ENCODE results near the gene PPARG.
"Not testable (repeated sequence)": the region's sequence is repeated elsewhere in the genome, so short reads cannot be mapped to it uniquely, and the experiment has no call there.

Gene PPARG

DNA sequence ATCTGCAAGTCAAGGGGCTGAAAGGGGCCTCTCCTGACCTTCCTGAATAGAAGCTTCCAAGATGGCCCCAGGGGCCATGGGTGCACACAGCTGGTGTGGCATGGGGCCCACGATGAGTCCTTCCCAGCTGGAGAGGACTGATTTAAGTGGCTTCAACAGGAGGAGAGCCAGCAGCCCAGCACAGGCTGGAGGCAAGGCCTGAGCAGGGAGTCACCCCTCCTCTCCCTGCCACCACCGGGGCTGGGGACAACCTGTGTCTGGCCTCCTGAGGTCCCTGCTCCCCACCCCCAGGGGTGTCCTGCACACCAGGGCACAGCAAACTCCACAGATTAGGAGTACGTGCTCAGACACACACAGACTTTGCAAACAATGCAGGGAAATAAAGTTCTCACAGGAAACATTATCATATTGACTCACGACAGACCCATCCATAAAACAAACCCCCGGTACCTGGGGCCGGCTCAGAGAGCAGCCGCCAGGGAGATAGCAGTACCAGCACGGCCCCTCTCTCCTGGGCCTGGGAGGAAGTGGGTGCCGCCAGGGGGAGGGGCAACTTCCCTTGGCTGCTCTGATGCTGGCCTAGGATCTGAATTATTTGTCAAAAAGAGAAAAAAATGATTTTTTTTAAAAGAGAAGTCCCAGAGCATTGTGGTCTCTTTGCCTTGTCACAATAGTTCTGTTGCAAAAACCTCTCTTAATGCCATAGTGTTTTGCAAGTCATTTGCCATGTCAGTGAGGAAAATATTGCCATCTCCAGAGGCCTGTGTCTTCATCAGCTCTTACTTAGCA is 173.5 kb downstream of the PPARG start:
- DNase-seq (ENCODE audit: low spot score) = no peak

DNA sequence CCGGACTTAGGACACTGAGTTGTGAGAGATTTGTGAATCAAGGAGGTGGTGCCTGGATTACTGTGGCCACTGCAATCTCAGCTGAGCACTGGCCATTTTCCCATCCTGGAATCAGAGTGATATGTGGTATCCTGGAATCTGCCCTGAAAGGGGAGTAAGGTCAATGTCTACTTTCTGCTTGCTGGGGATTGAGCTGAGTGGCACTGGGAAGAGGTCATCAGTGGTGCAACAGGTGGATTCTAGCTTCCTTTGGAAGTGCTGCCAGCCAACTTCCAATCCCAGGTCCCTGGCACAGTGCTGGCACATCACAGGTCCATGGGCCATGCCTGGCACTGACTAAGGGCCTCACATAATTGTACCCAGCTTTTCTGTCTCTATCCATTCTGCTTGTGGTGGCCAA is 174.8 kb downstream of the PPARG start:
- no peak for DNase-seq (ENCODE audit: low spot score)

DNA sequence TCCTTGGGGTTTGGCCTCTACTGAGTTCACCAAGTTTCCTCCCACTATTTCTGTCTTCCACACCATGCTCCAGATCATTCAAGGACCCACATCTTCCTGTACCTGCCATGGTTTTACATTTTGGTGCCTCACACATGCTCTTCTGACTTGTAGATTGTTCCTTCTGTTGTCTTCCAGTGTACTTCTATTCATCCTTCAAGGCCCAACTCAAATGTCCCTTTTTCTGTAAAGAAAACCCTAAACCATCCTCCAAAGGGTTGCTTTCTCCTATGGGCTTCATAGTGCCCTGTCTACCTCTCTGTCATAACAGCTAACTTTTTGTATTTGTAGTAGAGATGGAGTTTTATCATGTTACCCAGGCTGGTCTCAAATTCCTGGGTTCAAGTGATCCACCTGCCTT is 175.3 kb downstream of the PPARG start:
- no peak for DNase-seq (ENCODE audit: low spot score)

DNA sequence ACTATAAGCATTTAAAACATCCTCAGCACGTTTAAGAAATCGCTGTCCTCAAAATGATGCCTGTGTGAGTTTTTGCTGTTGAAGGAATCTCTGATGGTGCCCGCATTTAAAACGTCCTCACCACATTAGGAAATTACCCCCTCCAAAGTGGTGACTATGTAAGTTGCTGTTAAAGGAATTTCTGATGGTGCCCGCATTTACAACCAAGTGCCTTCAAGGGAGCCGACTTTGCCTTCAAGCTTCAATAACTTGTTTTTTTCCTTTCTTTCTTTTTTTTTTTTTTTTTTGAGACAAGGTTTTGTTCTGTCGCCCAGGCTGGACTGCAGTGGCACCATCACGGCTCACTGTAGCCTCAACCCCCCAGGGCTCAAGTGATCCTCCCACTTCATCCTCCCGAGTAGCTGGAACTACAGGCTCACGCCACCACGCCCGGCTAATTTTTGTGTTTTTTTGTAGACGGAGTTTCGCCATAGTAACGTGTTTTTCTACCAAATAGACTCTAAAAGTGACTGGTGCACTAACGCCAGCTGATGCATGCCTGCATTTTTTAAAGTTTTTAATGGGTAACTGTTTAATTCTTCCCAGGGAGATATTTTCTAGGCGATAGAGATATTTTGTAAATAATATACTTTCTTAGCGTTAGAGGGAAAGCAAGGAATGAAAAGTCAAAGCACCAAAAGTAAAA is 176.4 kb downstream of the PPARG start:
- no peak for DNase-seq (ENCODE audit: low spot score)

DNA sequence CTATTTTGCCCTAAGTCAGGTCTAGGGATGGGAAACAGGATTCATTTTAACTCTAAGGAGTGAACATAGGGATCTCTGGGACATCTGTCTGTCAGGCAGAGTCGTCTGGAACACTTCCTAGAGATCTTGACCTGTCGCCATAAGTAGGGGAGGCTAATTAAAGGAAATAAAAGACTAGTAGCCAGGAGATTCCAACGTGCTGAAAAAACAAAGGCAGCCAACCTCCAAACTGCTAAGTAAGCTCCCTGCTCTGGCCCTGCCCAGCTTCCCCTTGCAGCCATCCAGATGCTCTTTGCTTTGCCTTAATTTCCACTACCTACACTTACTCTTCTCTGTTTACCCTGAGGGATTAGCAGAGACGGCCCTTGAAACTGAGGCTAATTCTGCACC is 177.0 kb downstream of the PPARG start:
- no peak for DNase-seq (ENCODE audit: low spot score)

DNA sequence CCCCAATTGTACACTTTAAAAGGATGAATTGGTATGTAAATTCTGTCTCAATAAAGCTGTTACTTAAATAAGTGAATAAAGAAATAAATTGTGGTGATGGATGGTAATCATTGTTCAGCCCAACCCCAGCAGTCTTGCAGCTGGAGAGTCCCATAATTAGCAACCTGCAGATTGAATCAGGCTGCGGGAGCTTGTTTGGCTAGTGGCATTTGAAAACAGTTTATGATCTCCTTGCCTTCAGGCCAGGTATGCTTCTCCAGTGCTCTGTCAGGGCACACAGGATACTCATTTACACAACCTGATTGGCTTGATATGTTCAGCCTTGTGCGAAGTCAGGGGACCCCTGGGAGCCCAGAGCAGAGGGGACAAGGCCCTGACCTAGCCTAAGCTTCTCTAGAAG is 178.9 kb downstream of the PPARG start:
- DNase-seq (ENCODE audit: low spot score) = no peak

DNA sequence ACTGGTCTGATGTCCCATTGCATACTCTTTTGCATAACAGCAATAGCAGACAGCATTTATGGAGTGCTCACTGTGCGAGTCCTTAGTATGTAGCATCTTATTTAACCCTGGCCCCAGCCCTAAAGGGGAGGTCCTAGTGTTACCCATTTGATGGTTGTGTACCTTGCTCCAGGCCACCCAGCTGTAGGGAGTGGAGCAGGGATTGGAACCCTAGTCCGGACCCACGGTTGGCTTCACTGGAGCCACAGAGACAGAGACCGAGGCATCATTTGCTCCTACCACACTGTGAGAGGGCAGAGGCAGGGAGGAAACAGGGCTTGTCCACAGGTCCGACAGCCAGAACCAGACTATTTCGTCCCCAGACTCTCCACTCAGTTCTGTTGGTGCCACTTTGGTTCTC is 179.4 kb downstream of the PPARG start:
- no peak for DNase-seq (ENCODE audit: low spot score)

DNA sequence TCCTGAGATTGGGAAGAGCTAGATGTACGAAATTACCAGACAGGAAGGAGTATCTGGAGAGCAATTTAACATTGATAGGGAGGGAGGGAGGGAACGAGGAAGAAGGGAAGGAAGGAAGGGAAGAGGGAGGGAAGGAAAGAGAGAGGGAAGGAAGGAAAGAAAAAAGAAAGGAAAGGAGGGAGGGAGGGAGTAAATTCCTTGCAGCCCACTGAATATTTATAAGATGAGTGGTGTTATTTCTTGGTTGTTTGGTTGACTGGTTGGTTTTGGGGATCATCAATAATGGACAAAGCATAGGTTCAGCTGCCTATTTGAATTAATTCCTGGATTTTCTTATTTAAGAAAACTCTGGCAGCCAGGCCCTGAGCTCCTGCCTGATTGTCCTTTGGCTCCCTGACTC is 179.9 kb downstream of the PPARG start:
- no peak for DNase-seq (ENCODE audit: low spot score)

DNA sequence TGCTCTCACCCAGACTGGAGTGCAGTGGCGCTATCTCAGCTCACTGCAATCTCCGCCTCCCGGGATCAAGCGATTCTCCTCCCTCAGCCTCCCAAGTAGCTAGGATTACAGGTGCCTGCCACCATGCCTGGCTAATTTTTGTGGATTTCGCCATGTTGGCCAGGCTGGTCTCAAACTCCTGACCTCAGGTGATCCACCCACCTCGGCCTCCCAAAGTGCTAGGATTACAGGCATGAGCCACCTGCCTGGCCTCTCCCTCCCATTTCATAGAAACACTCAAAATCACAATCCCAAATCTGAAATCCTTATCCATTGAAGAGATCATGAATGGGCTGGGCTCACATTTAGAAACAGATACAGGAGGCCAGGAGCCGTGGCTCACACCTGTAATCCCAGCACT is 180.4 kb downstream of the PPARG start:
- DNase-seq (ENCODE audit: low spot score) = not testable (repeated sequence)

DNA sequence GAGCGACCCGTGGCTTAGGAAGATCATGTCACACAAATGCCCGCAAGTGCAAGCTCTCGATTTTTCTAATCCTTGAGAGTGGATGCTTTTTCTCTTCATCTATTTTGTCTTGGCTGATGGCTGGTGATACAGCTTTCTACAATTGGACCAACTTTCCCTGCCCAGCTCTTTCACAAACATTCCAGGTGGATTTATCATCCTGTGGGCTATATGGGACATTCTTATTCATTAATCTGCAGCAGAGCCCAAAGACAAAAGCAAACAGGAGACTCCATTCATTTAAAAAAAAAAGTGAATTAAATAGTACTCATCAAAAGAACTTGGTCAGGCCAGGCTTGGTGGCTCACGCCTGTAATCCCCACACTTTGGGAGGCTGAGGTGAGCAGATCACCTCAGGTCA is 181.2 kb downstream of the PPARG start:
- DNase-seq (ENCODE audit: low spot score) = no peak

DNA sequence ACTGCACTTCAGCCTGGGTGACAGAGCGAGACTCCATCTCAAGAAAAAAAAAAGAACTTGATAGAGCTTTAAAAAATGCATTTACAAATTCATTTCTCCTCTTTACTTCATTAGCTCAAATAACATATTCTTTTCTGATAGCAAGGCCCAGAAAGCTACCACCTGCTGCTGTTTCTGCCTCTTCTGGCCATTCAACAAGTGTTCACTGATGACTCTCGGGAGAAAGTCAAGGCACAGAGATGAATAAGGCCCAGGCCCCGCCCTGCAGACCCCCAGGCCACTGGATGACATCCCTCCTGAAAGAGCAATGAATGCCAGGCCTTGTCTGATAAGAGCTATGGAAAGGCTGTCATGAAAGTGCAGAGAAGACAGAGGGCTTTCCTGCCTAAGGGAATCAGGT is 181.8 kb downstream of the PPARG start:
- DNase-seq (ENCODE audit: low spot score) = no peak

DNA sequence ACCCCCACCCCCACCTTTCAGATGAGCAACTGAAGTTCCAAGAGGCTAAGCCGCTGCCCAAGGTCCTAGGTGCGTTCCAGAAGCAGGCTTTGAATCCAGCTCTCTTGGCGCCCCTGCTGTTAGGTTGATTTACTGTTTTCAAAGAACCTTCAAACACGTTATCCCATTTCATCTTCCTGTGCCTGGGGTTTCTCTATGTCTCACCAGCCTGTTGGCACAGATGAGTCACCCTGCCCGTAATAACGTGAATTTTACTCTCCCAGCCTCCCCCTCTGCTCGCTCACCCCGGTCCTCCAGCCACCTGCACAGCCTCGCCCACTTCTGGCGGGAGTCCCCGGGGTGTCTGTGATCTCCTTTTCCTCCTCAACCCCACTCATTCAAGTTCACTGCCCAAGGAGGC is 182.4 kb downstream of the PPARG start:
- DNase-seq (ENCODE audit: low spot score) = no peak

DNA sequence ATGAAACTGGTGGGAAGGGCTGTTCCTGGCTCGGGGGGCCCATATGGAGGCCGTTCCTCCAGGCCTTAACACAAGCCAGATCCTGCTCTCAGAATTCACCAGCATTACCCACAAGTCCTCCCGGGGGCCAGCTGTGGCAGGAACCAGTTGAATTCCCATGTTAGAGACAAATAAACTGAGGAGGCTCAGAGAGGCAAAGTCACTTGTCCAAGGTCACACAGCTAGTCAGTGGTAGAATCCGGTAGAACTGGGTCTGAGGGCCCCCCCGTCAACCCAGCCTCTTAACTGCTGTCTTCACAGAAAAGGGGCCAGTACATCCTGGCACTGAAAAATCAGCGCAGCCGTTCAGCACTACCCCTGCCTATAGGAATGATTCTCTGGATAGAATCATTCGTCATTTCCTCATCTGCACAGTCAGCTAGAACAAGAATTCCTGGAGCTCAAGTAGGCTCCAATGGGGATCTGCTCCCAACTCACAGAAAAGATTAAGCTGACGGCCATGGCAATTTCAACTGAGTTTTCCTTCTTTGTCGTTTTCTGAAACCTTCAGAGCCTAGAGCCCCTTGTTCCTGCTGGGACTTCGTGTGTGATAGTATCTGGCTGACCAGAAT is 183.2 kb downstream of the PPARG start:
- no peak for DNase-seq (ENCODE audit: low spot score)

DNA sequence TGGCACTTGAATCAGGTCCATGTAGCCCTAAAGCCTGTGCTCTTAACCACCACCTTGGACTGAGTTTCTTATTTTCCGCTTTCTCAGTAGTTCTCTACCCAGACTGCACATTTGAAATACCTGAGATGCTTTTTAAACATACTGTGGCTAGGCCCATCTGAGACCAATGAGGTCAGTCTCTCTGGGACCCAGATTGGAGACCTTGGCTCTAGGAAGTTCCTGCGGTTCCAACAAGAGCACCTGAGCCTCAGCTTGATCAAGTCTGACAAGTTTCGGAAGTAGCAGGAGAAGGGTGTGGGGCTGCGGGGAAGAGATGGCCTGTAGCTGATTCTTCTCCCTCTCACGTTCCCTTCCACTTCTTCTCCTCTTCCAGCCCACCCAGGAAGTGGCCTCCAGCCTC is 183.9 kb downstream of the PPARG start:
- no peak for DNase-seq (ENCODE audit: low spot score)

DNA sequence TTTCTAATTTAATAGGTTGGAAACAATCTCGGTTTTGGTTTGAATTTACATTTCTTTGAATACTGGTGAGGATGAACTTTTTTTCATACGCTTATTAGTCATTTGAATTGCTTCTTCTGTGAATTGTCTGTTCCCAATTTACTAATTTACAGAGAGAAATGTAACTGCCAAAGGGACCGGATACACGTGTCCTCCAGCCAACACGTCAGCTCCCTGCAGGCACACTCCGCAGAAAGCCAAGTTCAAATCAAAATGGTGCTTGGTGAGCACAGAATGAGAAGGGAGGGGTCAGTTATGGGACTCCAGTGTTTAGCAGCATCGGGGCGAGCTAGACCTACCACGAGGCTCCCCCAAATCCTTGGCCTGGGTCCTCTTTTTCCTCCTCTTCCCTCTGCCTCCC is 184.6 kb downstream of the PPARG start:
- no peak for DNase-seq (ENCODE audit: low spot score)

DNA sequence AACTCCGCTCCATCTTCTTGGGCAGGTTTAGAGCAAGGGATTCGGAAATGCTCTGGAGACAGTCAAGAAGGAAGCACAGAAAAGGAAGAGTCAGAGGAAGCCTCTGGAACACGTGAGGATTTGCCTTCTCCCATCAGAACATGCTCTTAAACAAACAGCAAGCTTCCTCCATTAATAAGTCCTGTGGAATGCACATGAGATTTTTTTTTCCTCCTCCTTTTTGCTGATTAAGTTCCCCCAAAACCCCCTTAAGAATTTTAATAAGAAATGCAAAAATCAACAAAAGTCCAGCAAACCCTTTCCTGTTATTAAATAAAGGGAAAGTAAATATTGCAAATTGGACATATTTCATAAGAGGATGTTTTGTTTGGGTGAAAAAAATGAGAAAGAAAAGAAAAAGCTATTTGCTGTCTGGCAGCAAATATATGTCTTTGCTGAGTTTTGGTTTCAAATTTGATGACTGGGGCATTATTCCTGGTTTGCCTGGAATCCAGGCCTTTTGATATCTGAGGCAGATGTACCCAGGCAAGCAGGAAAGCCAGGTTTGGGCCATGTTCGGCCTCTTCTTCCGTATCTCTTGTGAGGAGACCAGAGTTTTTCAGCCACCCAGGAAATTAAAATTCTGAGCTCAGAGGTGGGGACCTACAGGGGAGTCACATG is 187.5 kb downstream of the PPARG start:
- DNase-seq (ENCODE audit: low spot score) = no peak

DNA sequence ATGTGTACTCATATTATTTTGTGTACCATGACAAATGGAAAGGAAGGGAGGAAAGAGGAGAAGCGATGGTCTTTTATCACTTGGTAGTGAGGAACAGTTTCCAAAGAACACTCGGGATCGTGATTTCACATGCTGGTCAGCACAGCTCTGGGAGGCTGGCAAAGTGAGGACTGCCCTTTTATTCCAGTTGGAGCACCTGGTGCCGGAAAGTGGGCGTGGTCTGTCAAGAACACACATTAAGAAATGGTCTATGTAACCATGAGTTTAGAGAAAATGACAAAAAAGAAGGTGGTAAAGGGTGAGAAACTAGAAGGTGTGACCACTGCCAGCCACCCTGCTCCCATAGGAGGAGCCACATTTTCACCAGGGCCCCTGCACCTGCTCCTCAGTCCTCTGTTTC is 188.4 kb downstream of the PPARG start:
- DNase-seq (ENCODE audit: low spot score) = no peak

DNA sequence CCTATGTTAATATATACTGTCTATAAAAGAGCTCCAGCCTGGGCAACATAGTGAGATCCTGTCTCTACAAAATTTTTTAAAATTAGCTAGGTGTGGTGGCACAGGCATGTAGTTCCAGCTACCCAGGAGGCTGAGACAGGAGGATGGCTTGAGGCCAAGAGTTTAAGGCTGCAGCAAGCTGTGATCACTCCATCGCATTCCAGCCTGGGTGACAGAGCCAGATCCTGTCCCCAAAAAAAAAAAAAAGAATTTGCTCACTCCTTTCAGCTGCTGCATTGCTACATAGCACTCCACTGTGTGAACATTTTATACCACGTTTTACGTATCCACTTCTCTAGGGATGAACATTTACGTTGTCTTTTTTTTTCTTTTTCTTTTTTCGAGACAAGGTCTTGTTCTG is 189.5 kb downstream of the PPARG start:
- no peak for DNase-seq (ENCODE audit: low spot score)

DNA sequence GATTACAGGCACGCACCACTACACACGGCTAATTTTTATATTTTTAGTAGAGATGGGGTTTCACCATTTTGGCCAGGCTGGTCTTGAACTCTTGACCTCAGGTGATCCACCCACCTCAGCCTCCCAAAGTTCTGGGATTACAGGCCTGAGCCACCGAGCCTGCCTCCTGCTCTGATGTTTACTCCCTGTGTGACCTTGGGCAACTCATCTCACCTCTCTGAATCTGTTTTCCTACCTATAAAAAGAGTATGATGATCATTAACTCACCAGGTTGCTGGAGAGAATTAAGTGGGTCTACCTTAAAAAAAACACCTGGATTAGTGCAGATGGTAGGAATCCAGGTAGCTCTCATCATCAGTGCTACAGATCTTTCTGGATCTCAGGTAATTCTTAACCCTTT is 190.3 kb downstream of the PPARG start:
- not testable (repeated sequence) for DNase-seq (ENCODE audit: low spot score)

DNA sequence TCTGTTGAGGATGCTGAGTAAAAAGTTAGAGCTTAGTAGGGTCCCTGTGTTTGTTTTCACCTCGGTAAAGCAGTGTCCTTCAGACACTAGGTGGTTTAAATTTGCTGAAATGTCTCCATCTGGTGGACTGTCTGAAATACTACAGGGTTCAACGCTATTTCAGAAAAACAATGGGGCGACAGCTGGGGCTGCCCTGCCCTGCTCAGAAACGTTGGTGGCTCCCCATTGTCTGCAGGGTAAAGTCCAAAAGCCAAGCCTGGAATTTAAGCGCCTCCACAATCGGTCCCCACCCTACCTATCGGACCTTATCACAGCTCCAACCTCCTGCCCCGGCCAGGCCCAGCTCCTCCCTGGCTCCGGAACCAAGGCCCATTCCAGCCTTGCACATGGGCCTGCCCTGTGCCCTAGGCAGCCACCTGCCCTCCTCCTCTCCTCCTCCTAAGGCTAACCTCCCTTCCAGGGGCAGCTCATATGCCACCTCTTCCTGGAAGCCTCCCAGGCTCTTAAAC is 191.1 kb downstream of the PPARG start:
- DNase-seq (ENCODE audit: low spot score) = peak; percentile 48

DNA sequence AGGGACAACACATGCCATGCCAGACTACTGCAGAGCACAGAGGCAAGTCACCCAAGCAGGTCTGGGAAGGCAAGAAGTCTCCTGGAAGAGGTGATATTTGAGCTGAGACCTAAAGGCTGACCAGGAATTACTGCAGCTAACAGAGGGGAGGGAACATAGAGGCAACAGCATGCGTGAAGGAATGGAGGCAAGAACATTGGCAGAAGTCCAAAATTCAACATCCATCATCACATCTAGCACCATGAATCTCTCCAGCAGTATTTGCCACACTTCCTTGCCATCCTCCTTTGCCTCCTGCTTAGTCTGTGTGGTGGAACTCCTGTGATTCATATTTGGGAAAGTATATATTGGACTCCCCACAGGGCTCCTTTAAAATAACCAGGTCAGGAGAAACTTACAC is 194.5 kb downstream of the PPARG start:
- DNase-seq (ENCODE audit: low spot score) = peak; percentile 20

DNA sequence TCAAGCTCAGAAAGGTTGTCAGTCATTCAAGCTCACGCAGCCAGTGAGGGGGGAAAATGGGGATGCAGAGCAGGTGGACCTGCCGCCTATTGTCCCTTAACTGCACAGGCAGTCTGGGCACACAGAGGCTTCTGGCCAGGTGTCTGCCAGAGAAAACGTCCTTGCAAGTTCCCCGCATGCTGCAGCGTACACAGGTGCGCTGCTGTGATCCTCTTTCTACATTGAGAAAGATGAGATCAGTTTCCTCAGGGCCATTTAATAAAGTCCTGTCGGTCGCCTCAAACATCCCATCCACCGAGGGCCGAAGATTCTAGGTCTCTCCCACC is 195.0 kb downstream of the PPARG start:
- DNase-seq (ENCODE audit: low spot score) = no peak
